GM12873 (cell line): ENCODE results near the gene RCBTB2.

Source experiments
- TF ChIP-seq, protein P1 (sequence below): IDR thresholded peaks from 2 replicates; pipeline ENCODE4 v1.5.1; 2012; ENCODE audit warnings: low read depth, mild to moderate bottlenecking, moderate library complexity, low read length, control low read depth; ENCODE audit not compliant: insufficient read depth; ENCODE audit errors: missing control alignments

RCBTB2 gene

DNA sequence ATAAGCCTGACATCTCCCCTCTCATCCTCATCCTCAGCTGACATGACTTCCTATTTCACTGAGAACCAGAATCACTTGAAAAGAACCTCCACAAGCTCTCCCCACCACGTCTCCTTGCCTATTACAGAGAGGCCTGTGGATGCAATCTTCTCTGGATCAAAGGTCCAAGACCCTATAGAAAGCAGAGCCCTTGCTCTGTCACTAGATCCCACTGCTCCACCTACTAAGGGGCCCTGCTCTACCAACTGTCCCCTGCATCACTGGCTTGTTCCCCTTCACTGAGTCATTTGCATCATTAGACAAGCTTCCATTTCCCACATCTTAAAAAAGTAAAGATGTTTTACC lies 40.8 kb downstream of the RCBTB2 start:
- TF ChIP-seq, protein P1, sequence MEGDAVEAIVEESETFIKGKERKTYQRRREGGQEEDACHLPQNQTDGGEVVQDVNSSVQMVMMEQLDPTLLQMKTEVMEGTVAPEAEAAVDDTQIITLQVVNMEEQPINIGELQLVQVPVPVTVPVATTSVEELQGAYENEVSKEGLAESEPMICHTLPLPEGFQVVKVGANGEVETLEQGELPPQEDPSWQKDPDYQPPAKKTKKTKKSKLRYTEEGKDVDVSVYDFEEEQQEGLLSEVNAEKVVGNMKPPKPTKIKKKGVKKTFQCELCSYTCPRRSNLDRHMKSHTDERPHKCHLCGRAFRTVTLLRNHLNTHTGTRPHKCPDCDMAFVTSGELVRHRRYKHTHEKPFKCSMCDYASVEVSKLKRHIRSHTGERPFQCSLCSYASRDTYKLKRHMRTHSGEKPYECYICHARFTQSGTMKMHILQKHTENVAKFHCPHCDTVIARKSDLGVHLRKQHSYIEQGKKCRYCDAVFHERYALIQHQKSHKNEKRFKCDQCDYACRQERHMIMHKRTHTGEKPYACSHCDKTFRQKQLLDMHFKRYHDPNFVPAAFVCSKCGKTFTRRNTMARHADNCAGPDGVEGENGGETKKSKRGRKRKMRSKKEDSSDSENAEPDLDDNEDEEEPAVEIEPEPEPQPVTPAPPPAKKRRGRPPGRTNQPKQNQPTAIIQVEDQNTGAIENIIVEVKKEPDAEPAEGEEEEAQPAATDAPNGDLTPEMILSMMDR, result no peak

DNA sequence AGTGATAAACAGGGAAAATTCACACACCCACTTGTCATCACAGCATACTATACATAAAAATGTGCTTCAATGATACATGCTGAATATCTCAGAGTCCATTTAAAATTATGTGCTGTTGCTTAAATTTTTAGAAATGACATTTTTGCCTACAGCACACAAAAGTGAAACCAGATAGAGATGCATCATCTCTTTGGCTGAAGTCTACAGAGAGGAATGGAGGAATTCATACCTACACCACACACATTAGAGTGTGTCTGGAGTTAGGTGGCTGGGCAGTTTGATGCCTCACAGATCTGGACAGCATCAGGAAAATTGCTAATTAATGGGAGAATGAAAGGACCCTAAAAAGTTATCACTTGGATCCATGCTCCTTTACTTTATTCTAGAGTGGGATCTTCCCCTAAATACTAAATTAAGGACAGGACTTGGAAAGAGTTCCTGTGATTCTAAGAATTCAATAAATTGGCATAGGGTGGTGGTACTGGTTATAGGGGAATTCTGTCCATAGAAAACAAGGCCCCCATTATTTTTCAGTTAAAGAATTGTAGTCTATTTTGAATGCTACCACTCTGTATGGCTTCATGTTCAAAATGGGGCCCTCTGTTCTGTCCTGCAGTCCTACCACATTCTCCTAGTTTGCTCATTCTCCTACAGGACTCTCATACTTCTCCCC lies 41.3 kb downstream of the RCBTB2 start:
- TF ChIP-seq, protein P1, result no peak

DNA sequence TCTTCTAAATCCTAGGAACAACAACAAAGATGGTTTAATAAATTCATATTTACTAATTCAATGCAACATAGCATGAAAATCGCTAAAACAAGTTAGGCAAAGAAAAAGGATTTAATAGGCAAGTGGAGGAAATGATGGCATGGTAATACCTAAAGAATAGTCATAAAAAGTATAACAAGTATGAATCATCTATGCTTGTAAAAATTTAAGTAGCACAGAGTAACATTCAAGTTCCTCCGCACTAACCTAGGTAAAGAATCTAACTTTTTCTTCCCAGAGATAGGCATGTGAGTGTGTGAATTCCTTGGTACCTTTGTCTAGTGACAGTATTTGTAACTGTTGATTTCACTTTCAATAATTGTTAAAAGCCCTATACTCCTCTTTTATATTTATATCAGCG lies 42.6 kb downstream of the RCBTB2 start:
- TF ChIP-seq, protein P1, result no peak

DNA sequence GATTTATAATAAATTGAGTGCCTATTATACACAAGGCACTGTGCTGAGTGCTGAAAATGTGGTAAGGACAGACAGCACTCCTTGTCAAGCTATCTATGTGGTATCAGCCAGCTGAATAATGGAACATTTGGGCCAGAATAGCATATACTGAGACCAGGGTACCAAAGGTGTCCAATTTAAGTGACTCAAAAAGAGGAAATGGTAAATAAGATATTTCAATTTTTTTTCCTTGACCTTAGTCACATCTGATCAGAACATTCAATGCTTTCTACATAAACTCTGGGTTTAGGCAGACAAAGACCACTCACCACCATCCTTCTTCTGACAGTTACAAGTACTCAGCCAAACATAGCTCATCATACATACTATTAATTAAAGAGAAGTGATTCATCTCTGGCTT lies 43.2 kb downstream of the RCBTB2 start:
- TF ChIP-seq, protein P1, result no peak

DNA sequence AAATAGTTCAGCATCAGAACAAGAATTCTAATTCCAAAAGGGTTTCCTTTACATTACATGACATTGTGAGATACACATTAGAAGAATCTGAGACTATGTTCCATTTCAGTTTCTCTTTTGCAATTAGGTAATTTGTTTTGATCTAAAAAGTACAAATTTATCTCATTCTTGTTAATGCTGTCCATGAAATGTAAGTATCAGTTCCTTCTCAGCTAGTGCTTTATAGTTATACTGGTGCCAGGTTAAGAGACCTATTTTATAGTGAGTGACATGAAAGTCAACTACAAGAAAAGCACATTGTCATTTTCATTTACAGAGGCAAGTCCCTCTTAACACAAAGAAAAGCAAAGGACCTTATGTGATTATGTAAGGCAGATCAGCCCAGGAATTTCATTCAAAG lies 43.9 kb downstream of the RCBTB2 start:
- TF ChIP-seq, protein P1, result no peak

DNA sequence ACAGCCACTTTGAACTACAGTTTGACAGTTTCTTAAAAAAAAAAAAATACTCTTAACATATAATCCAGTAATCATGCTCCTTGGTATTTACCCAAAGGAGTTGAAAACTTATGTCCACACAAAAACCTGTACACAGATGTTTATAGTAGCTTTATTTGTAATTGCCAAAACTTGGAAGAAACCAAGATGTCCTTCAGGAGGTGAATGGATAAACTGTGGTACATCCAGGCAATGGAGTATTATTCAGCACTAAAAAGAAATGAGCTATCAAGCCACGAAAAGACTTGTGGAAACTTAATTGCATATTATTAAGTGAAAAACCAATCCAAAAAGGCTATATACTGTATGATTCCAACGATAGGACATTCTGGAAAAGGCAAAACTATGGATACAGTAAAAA lies 44.9 kb downstream of the RCBTB2 start:
- TF ChIP-seq, protein P1, result no peak

DNA sequence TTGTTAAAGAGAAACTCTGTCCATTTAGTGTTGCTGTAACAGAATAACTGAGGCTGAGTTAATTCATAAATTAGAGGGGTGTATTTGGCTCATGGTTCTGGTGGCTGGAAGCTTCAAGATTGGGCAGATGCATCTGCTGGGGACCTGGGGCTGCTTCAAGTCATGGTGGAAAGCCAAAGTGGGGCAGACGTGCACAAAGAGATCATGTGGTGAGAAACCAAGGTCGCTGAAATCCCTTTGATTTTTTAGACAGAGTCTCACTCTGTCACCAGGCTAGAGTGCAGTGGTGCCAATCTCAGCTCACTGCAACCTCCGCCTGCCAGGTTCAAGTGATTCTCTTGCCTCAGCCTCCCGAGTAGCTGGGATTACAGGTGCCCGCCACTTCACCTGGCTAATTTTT lies 46.0 kb downstream of the RCBTB2 start:
- TF ChIP-seq, protein P1, result no peak

DNA sequence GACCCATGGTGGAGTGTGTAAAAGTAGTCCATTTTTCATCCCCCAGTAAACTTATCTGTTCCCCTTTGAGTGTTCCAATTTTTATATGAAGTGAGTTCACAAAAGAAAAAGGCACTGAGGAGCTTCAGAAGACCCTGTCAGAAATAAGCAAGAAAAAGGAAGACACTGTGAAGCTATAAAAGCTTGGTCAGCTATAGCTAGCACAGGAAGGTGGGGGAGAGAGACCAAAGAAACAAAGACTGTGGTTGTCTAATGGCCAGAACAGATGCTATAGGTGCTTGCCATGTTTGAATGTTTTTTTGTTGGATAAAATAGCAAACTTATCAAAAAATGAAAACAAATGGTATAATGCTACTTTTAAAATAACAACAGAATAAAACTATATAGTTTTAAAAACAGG lies 46.5 kb downstream of the RCBTB2 start:
- TF ChIP-seq, protein P1, result no peak
